ENCODE data around the gene CROCC.
"Not testable (repeated sequence)": the region's sequence is repeated elsewhere in the genome, so short reads cannot be mapped to it uniquely, and the experiment has no call there.

DNA sequence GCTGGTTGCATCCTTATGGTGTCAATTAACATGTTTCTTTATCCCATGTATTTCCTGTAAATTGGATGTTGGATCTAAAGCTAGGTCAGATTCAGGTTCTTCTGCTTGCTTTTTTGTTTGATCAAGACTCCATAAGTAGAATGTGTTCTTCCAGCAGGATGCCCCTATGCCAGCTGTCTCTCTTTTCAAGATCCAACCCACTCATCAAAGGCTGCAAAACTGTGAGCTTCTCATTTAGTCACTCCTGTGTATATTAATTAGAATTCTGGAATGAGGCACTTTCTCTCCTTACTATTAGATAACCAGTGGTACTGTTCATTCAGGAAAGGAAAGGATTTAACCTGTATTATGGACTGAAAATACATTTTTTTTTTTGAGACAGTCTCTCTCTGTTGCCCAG, 12.2 kb downstream of the CROCC start:
- TF ChIP-seq, protein P1, sequence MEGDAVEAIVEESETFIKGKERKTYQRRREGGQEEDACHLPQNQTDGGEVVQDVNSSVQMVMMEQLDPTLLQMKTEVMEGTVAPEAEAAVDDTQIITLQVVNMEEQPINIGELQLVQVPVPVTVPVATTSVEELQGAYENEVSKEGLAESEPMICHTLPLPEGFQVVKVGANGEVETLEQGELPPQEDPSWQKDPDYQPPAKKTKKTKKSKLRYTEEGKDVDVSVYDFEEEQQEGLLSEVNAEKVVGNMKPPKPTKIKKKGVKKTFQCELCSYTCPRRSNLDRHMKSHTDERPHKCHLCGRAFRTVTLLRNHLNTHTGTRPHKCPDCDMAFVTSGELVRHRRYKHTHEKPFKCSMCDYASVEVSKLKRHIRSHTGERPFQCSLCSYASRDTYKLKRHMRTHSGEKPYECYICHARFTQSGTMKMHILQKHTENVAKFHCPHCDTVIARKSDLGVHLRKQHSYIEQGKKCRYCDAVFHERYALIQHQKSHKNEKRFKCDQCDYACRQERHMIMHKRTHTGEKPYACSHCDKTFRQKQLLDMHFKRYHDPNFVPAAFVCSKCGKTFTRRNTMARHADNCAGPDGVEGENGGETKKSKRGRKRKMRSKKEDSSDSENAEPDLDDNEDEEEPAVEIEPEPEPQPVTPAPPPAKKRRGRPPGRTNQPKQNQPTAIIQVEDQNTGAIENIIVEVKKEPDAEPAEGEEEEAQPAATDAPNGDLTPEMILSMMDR (IDR thresholded peaks at IDR 0.05), result not testable (repeated sequence)
- TF ChIP-seq, protein P2, sequence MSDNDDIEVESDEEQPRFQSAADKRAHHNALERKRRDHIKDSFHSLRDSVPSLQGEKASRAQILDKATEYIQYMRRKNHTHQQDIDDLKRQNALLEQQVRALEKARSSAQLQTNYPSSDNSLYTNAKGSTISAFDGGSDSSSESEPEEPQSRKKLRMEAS (IDR thresholded peaks at IDR 0.05; ENCODE audit: low read depth), result not testable (repeated sequence)
- not testable (repeated sequence) for TF ChIP-seq SIN3A (IDR thresholded peaks at IDR 0.05; ENCODE audit: borderline replicate concordance, low read depth, low read length); JUND (IDR thresholded peaks at IDR 0.05); NRF1 (IDR thresholded peaks at IDR 0.05; ENCODE audit: low read depth, low read length)
- TF ChIP-seq, protein P3, sequence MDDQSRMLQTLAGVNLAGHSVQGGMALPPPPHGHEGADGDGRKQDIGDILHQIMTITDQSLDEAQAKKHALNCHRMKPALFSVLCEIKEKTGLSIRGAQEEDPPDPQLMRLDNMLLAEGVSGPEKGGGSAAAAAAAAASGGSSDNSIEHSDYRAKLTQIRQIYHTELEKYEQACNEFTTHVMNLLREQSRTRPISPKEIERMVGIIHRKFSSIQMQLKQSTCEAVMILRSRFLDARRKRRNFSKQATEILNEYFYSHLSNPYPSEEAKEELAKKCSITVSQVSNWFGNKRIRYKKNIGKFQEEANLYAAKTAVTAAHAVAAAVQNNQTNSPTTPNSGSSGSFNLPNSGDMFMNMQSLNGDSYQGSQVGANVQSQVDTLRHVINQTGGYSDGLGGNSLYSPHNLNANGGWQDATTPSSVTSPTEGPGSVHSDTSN (IDR thresholded peaks at IDR 0.05), result not testable (repeated sequence)
